Erythroblast (primary cell): ENCODE data around the gene COX7A2.

Experiments used
- GATA1 ChIP-seq: IDR thresholded peaks from 2 replicates; pipeline ENCODE4 v1.6.1; 2011; ENCODE audit warnings: low read depth, mild to moderate bottlenecking, control low read depth, low read length, moderate library complexity
- POLR2A ChIP-seq: IDR thresholded peaks from 2 replicates; pipeline ENCODE4 v1.6.1; 2011; ENCODE audit warnings: mild to moderate bottlenecking, low read length

GRCh38 chr6:75203721-75204120 is 39.9 kb downstream of the COX7A2 start:
- no peak for TF ChIP-seq POLR2A
- no peak for TF ChIP-seq GATA1
